MG63 (cell line): ENCODE data around the gene YPEL2. TPM values are rescaled to one million over a fixed set of nuclear protein-coding genes. Genes with fewer than 3 reads are reported as not detected.

Experiments used
- DNase-seq: peaks from one replicate; pipeline ENCODE4 v3.0.0-alpha.2; 2020
- H3K27me3 ChIP-seq: fragments of 250-450 bp; sonication (Bioruptor Pico); 2 replicates; pipeline ENCODE4 v1.5.1; 2020; ENCODE audit warnings: mild to moderate bottlenecking, moderate library complexity
- H3K36me3 ChIP-seq: fragments of 250-450 bp; sonication (Bioruptor Pico); 2 replicates; pipeline ENCODE4 v1.5.1; 2020; ENCODE audit warnings: mild to moderate bottlenecking, moderate library complexity
- H3K4me3 ChIP-seq: fragments of 250-450 bp; sonication (Bioruptor Pico); 2 replicates; pipeline ENCODE4 v1.5.1; 2020; ENCODE audit warnings: mild to moderate bottlenecking, moderate library complexity
- H3K9me3 ChIP-seq: fragments of 250-450 bp; sonication (Bioruptor Pico); 2 replicates; pipeline ENCODE4 v1.5.1; 2020; ENCODE audit warnings: mild to moderate bottlenecking, moderate library complexity
- total RNA-seq: library from RNA; depleted of rRNA; stranded (reverse); fragments of >200 nt; shearing (Covaris generic); gene quantifications from 2 replicates; pipeline ENCODE4 v1.2.3, GENCODE V29; 2014; ENCODE audit warnings: low replicate concordance

Gene YPEL2
- total RNA-seq, 1 experiment from 2014 or later = 1.4 TPM

GRCh38 chr17:59366040-59366757 is 34.7 kb downstream of the YPEL2 start:
- H3K27me3 ChIP-seq = no peaks in the 10 kb centered on the region
- no peaks in the 10 kb centered on the region for H3K9me3 ChIP-seq
- no peak overlapping the region for H3K4me3 ChIP-seq
- H3K36me3 ChIP-seq = no peaks in the 10 kb centered on the region
- no peak for DNase-seq

DNA sequence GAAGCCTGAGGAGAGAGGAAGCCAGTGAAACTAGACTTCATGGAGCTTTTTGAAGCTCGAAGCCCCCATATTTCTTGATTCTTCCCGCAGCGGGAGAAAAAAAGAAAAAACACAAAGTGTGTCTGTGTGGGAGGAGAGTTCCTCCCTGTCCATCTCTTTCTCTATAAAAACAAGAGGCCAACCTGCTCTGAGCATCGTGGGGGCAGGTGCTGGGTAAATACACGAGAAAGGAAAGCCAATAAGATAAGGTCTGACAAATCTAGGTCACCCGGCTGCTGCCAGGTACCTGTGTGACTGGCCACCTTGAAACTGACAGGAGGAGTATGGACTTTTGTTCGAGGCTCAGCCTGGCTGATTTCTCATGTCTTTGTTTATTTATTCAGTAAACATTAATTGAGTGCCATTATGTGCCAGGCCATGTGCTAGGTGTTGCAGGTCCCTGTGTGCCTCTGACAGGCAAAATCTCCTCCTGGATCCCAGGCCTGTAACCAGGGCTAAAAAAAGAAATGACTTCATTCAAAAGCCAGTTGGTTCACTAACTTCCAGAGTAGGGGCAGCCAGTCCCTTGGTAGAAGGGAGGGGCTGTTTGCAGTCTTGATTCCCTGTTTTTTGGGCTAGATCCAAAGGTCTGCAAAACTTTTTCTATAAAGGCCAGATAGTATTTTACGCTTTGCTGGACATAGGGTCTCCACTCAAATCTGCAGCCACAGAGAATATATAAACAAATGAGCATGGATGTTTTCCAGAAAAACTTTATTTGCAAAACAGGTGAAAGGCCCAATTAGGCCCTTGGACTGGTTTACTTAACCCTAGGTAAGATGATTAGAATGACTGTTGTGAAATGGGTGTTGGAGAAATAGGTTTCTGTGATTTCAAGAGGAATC is 35.6 kb downstream of the YPEL2 start:
- peak; percentile 4 for DNase-seq

GRCh38 chr17:59367657-59368045 is 36.2 kb downstream of the YPEL2 start:
- no peaks in the 10 kb centered on the region for H3K27me3 ChIP-seq
- no peaks in the 10 kb centered on the region for H3K36me3 ChIP-seq
- no peaks in the 10 kb centered on the region for H3K9me3 ChIP-seq
- DNase-seq = no peak
- no peak overlapping the region for H3K4me3 ChIP-seq

More for the DNA sequence above, 35.6 kb downstream of the YPEL2 start:
- H3K4me3 ChIP-seq = no peak overlapping the region
- no peaks in the 10 kb centered on the region for H3K36me3 ChIP-seq
- H3K9me3 ChIP-seq = no peaks in the 10 kb centered on the region
- H3K27me3 ChIP-seq = no peaks in the 10 kb centered on the region

DNA sequence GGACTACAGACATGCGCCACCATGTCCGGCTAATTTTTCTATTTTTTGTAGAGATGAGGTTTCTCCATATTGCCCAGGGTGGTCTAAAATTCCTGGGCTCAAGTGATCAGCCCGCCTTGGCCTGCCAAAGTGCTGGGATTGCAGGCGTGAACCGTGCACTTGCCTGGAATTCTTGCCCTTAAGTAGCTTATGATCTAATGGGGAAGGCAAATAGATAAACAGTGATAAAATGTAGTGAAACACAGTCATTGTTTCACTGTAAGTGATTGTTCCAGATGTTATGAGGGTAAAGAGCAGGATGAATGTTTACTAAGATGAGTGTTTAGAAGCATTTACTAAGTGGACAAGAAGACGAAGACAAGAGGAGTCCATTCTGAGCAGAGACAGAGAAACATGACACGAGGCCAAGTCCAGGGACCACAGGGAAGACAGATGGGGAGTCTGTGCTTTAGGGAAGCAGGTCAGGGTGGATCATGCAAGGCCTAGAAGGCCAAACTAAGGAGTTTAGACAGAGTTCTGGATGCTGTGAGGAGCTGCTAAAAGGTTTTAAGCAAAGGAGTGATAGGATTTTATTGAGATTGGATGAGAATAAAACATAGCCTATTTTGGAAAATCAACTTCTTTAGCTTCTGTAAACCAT is 36.9 kb downstream of the YPEL2 start:
- no peaks in the 10 kb centered on the region for H3K36me3 ChIP-seq
- H3K4me3 ChIP-seq = no peak overlapping the region
- no peaks in the 10 kb centered on the region for H3K27me3 ChIP-seq
- no peaks in the 10 kb centered on the region for H3K9me3 ChIP-seq
- no peak for DNase-seq

- H3K27me3 ChIP-seq = no peaks in the 10 kb centered on the region
- H3K36me3 ChIP-seq = no peaks in the 10 kb centered on the region
- no peak overlapping the region for H3K4me3 ChIP-seq
- H3K9me3 ChIP-seq = no peaks in the 10 kb centered on the region
- no peak for DNase-seq
Measured at GRCh38 chr17:59369031-59369975, 37.8 kb downstream of the YPEL2 start.

GRCh38 chr17:59370593-59371299 is 39.3 kb downstream of the YPEL2 start:
- Histone ChIP-seq H3K9me3 (no peaks in the 10 kb centered on the region), H3K36me3 (no peaks in the 10 kb centered on the region), H3K27me3 (no peaks in the 10 kb centered on the region), H3K4me3 (no peak overlapping the region)
- no peak for DNase-seq

DNA sequence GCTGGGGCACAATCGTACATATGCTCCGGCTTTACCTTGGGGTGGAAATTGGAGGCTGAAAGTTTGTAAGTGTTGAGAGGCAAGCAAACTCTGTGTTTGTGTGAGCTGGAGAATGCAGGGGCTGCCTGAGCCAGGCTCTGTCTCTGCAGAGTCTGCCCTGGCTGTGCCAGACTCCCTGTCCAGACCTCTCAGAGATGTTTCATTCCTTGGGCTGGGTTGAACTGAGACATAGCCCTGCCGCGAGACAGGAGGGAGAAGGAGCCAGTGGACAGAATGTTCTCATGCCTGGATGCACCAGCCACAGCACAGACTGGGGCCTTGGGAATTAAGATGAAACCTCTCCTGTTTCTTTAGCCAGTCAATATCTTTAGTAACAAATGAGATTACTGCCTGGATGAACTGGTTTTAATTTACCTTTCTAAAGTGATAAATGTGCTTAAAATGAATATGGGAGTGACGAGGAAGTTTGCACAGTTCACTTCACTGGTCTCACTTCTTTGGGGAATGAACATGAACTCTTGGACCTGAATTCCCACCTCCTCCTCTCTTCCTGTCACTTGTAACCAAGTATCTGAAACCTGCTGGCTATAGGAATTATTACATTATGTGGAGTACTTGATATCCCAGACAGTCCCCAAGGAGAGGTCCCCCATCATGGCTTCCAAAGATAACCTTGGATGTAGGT is 40.1 kb downstream of the YPEL2 start:
- Histone ChIP-seq H3K9me3 (no peaks in the 10 kb centered on the region), H3K4me3 (no peak overlapping the region), H3K36me3 (no peaks in the 10 kb centered on the region), H3K27me3 (no peaks in the 10 kb centered on the region)
- no peak for DNase-seq

DNA sequence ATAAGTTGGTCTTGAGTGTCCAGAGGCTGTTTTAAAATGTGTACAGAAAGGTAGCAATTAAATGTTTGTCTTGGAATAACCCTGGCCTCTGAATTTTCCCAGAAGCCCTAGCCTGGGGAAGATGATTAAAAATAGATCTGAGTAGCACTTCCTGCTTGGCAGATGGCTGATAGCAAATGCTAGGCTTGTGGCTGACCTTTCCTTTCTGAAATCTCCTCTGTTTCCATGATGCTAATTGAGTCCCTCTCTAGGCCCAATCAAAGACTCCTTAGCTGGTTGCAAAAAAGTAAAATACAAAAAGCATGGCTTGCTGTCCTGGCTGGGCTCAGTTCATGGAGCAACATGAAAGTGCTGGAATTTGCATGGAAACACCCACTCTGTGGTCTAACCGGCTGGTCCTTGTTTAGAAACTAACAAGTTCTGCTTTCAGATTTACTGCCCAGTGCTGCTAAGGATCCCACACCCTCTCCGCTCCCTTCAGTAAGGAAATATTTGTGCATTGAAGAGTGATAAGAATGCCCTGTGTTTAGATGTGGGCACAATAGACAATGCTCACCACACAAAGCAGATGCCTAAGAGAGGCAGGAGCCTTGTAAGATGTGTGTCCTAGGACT is 40.8 kb downstream of the YPEL2 start:
- no peaks in the 10 kb centered on the region for H3K36me3 ChIP-seq
- H3K27me3 ChIP-seq = no peaks in the 10 kb centered on the region
- H3K4me3 ChIP-seq = no peak overlapping the region
- no peaks in the 10 kb centered on the region for H3K9me3 ChIP-seq
- DNase-seq = no peak

GRCh38 chr17:59373882-59374495 is 42.5 kb downstream of the YPEL2 start:
- no peak overlapping the region for H3K4me3 ChIP-seq

GRCh38 chr17:59374612-59375011 is 43.2 kb downstream of the YPEL2 start:
- Histone ChIP-seq H3K4me3 (no peak overlapping the region), H3K9me3 (no peaks in the 10 kb centered on the region), H3K27me3 (no peaks in the 10 kb centered on the region), H3K36me3 (no peaks in the 10 kb centered on the region)
- no peak for DNase-seq

More at GRCh38 chr17:59373882-59374495, 42.5 kb downstream of the YPEL2 start:
- no peaks in the 10 kb centered on the region for H3K27me3 ChIP-seq
- H3K9me3 ChIP-seq = no peaks in the 10 kb centered on the region
- H3K36me3 ChIP-seq = no peaks in the 10 kb centered on the region
- no peak for DNase-seq

DNA sequence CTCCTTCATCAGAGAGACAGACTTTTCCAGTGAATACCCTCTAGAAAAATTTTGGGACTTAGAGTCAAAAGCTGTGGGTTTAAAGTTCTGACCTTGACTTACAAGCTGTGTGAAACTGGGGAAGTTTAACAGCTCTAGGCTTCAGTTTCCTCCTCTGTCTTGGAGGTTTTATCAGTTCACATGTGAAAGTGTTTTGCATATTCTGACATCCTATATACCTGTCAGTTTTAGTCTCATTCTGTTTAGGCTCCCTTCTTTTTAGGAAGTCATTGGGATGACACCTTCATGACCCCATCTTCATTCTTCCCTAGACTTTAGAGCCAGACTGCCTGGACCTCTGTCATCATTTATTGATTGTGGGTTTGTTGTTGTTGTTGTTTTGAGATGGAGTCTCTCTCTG is 44.4 kb downstream of the YPEL2 start:
- no peaks in the 10 kb centered on the region for H3K27me3 ChIP-seq
- H3K36me3 ChIP-seq = no peaks in the 10 kb centered on the region
- no peak for DNase-seq
- no peaks in the 10 kb centered on the region for H3K9me3 ChIP-seq
- no peak overlapping the region for H3K4me3 ChIP-seq

GRCh38 chr17:59376506-59376905 is 45.1 kb downstream of the YPEL2 start:
- H3K36me3 ChIP-seq = no peaks in the 10 kb centered on the region
- no peak for DNase-seq
- no peaks in the 10 kb centered on the region for H3K27me3 ChIP-seq
- H3K9me3 ChIP-seq = no peaks in the 10 kb centered on the region
- no peak overlapping the region for H3K4me3 ChIP-seq

GRCh38 chr17:59377410-59377809 is 46.0 kb downstream of the YPEL2 start:
- no peak overlapping the region for H3K4me3 ChIP-seq
- H3K36me3 ChIP-seq = no peaks in the 10 kb centered on the region
- peak; percentile 34 for DNase-seq
- no peaks in the 10 kb centered on the region for H3K27me3 ChIP-seq
- H3K9me3 ChIP-seq = no peaks in the 10 kb centered on the region

- no peaks in the 10 kb centered on the region for H3K9me3 ChIP-seq
- DNase-seq = no peak
- H3K36me3 ChIP-seq = no peaks in the 10 kb centered on the region
- no peaks in the 10 kb centered on the region for H3K27me3 ChIP-seq
- no peak overlapping the region for H3K4me3 ChIP-seq
Measured at GRCh38 chr17:59378675-59379074, 47.2 kb downstream of the YPEL2 start.

DNA sequence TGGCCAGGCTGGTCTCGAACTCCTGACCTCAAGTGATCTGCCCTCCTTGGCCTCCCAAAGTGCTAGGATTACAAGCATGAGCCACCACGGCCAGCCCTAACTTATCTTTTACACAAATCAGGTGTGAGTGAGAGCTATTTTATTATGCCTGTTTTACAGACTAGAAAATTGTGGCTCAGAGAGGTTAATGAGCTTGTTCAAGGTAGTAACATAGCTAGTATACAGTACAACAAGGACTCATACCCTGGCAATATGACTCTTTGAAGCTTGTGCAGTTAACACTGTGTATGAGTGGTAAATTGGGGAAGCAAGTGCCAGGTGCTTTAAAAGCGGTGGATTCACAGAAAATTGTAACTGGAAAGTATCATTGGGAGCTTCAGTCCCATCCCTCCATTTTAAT is 49.0 kb downstream of the YPEL2 start:
- no peaks in the 10 kb centered on the region for H3K27me3 ChIP-seq
- no peaks in the 10 kb centered on the region for H3K36me3 ChIP-seq
- no peaks in the 10 kb centered on the region for H3K9me3 ChIP-seq
- DNase-seq = no peak
- H3K4me3 ChIP-seq = no peak overlapping the region
